HG03025 (cell line): ENCODE results near the gene FSIP2.

ENCODE experiments used
- ATAC-seq: cut with Tn5 transposase; IDR thresholded peaks from one replicate; pipeline ENCODE4 v1.9.1; 2021; ENCODE audit warnings: mild to moderate bottlenecking, moderate library complexity; ENCODE audit not compliant: unreplicated experiment, low FRiP score

The FSIP2 gene

DNA sequence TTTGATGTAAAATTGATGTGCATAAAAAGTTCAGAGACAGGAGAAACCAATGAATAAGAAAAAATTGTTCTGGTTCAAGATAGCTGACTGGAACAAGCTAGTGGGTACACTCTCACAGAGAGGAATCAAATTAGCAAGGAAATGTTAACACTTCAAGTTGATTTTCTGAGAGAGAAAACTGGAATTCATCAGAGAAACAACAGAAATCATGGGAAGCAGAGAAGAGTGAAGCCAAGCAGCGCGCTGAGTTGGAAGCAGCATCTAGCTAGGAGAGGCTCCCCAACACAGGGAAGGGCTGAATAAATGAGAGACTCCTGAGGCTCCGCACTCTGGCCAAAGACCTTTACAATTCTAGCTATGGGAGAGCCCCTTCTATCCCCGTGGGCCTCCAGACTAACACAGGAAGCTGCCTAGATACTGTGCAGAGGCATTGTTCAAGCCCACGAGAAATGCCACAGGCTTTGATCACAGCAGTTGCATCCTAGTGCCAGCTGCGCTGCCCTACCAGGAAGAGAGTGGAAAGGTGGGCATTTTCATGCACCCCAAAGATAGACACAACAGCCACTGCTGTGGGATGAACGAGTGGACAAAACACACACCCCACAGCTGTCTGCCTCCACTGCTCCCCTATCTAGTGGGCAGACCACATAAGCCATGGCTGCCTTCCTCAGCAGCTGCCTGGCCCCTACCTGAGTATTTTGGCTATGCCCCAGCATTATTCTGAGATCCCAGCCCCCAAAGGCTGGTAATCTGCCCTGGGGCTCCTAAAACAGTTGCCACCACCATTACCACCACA is 136.7 kb downstream of the FSIP2 start:
- no peak for ATAC-seq

DNA sequence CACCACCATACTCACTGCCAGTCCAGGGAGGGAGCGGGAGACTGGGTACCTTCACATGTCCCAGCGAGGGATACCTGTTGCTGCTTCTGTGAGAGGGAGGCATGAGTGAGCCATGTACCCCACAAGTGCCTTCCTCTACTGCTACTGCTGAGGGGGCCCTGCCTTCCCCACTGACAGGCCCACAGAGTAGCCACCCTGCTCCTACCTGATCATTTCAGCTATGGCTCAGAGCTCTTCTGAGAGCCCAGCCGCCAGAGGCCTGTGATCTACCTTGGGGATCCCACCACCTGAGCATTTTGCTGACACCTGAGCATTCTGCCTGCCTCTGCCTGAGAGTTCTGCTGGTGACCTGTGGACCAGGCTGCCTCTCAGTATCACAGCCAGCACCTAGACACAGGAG is 137.6 kb downstream of the FSIP2 start:
- ATAC-seq, result no peak

DNA sequence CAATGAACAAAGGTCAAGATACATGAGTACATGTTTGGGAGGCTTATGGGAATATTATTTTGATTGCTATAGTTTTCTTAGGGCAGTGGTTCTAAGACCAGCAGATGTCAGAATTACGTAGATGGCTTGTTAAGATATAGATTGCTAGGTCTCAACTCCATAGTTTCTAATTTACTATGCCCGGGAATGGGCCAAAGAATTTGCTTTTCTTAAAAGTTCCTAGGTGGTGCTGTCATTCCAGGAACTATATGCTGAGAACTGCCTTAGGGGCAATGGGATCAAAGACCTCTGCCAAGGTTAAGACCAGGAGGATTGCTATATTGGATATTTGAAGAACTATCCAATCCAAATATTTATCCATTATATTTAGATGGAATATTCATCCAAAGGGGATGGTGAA is 141.8 kb downstream of the FSIP2 start:
- no peak for ATAC-seq
